Erythroblast (primary cell): Measurements from ENCODE around the gene ZFYVE21.

Source experiments
- DNase-seq, 2 experiments: peaks; one replicate each; lab custom pipeline; 2025; lab: John Stamatoyannopoulos, UW
- GATA1 ChIP-seq: IDR thresholded peaks from 2 replicates; pipeline ENCODE4 v1.6.1; 2011; ENCODE audit warnings: low read depth, mild to moderate bottlenecking, control low read depth, low read length, moderate library complexity
- POLR2A ChIP-seq: IDR thresholded peaks from 2 replicates; pipeline ENCODE4 v1.6.1; 2011; ENCODE audit warnings: mild to moderate bottlenecking, low read length

The ZFYVE21 gene

DNA sequence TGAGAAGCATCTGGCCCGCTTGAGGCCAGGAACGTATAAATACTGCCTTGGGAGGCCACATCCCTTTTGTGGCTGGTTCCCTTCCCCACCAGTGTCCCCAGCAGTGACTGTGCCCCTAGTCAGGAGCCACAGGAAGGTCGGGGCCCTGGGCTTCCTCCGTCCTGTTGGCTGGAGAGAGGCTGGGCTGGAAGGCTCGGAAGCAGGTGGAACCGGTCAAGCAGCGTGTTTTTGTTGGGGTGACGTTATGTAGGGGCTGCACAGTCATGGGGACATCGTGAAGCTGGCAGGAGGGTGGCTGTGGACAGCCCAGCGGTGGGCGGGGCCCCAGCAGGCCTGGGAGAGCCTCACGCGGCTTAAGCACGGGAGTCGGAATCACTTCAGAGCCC, 10.5 kb upstream of the ZFYVE21 start:
- TF ChIP-seq POLR2A (no peak), GATA1 (no peak)
- DNase-seq, result no peak

DNA sequence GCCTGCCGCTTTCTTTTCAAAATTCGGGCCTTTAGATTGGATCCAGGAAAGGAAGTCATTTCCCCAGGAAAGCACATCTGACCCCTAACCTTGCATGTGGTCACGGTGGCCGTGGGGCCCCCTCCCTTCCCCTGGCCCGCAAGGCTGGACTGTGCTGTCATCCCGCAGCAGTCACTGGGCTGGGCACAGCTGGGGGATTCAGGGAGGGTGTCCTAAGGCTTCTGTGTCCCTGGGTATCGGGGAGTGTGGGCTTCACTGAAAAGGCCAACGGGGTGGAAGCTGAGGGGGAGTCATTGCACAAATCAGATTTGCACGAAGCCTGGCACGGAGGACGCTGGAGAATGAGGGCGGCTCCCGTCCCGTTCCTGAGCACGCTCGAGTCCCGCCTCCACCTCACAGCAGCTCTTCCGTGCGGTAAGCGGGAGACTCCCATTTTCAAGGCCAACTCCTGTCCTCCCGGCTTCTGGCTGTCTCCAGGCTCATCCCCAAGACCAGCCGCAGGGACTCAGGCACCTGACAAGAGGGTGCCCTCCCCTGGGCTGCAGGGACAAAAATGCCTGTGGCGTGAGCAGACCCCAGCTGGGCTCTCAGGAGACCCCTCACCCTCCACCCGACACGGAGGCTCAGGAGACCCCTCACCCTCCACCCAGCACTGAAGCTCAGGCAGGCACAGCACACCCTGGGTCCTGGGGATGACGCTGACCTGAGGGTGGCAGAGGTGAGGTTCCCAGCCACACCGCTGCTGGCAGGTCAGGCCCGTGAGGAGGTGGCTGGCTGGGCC, 9.9 kb upstream of the ZFYVE21 start:
- no peak for DNase-seq

GRCh38 chr14:103706551-103707328, 8.9 kb upstream of the ZFYVE21 start:
- TF ChIP-seq GATA1 (no peak), POLR2A (no peak)
- no peak for DNase-seq

More for the DNA sequence above, 9.9 kb upstream of the ZFYVE21 start:
- TF ChIP-seq POLR2A (no peak), GATA1 (no peak)

DNA sequence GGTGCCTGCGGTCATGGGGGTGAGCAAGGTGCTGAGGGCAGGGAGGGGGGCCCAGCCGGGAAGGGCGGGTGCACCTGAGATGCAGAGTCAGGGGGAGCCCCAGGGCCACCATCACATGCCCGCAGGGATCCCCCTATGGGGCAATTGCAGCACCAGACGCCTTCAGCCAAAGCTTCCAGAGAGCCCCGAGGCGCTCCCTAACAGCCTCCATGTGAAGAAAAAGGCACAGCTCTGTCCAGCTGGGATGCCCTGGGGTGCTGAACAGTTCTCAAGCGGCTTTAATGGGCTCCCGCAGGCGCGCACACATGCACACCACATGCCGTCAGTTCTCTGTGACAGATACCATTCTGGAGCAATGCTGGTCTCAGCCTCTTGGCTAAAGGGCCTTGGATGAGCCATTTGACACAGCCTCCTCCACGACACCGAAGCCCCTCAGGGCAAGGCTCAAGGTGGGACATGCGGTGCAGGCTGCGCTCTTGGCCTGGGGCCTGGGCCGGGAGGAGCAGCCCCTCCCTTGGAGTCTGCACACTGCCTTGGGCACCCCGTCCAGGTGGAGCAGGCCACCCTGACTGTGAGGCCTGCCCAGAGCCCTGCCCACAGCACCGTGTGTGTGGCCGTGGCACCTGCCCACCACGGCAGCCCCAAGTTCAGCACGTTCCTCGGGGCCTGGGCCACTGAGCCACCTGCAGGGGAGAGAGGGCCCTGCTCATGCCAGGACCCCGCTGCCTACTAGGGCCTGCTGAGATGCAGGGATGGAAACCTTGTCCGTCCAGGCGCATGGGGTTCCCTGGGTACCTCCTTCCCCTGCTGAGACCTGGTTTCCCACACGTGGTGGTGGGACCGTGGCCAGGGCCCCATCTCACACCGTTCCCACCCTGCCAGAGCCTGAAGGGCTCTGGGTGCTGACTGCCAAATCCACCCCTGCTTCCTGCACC, 8.0 kb upstream of the ZFYVE21 start:
- DNase-seq, result no peak
- no peak for TF ChIP-seq GATA1
- no peak for TF ChIP-seq POLR2A

- TF ChIP-seq POLR2A (no peak), GATA1 (no peak)
- DNase-seq, result no peak
Measured at GRCh38 chr14:103708750-103709187, 6.8 kb upstream of the ZFYVE21 start.

GRCh38 chr14:103709814-103710213, 5.8 kb upstream of the ZFYVE21 start:
- no peak for TF ChIP-seq GATA1
- no peak for TF ChIP-seq POLR2A
- no peak for DNase-seq

DNA sequence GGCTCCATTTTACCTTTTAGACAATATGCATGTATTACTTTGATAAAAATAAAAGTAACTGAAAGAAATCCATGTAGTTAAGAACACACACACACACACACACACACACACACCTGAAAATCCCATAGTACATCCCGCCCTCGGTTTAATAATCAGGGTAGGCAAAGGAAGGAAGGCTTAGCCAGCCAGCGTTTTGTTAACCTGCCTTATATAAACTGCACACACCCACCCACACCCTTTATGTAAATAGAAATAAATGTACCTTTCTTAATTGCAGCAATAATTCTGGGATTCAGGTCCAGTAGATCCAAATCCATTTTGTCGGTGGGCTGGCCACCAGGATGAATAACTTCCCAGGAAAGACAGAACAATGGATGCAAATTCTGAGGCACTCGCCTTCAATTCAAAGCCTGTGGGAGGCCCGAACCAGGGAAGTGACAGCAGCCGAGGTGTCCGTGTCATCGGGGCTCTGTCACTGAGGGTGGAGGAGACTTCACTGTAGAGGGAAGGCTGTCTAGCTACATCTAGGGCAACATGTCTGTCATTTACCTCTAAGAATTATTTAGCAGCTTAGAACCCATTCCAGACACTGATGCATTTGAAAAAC, 4.7 kb upstream of the ZFYVE21 start:
- TF ChIP-seq GATA1 (no peak), POLR2A (no peak)
- DNase-seq, result no peak

DNA sequence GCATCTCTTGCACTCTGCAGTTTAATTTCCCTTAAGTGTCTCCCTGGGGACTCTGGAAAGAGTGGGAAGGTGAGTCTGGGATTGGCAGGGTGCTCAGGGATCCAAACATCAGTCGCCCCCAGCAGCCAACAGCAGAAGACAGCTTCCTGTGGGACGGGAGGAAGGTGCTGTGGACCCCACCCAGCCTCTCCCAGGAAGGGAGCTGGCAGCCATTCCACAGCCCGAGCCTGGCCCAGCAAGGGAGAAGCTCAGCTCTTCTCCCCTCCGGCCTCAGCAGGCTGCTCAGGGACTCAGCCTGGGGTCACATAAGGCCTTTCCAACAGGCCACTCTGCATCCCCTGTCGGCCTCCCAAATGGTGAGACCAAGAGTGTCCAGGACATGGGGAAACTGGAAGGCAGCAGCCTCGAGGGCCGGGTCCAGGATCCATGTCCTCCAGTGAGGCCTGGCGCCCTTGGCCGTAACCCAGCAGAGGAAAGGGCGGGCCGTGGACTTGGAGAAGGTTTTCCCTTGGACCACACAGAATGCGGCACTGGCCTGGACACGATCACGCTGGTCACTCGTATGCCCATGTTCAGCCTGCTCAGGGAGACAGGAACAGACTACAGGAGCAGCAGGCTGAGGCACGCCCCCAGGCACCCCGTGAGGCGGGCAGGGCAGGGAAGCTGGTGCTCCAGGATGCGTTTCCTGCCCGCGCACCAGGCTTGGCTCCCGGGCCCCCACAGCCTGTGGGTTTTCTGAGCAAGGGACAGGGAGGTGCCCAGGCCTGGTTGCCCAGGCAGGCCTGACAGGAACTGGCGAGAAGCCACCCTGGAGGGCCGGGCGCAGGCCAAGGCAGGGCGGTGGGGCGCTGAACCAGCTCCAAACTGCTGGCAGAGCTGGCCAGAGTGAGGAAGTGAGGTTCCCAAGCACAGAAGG, 3.8 kb upstream of the ZFYVE21 start:
- DNase-seq, result no peak
- TF ChIP-seq POLR2A (no peak), GATA1 (no peak)

GRCh38 chr14:103712633-103713247, 2.9 kb upstream of the ZFYVE21 start:
- TF ChIP-seq GATA1 (no peak), POLR2A (no peak)
- DNase-seq, result no peak

GRCh38 chr14:103713304-103714062, 2.1 kb upstream of the ZFYVE21 start:
- DNase-seq, result peak; percentile 43 to 52
- TF ChIP-seq GATA1, result no peak

DNA sequence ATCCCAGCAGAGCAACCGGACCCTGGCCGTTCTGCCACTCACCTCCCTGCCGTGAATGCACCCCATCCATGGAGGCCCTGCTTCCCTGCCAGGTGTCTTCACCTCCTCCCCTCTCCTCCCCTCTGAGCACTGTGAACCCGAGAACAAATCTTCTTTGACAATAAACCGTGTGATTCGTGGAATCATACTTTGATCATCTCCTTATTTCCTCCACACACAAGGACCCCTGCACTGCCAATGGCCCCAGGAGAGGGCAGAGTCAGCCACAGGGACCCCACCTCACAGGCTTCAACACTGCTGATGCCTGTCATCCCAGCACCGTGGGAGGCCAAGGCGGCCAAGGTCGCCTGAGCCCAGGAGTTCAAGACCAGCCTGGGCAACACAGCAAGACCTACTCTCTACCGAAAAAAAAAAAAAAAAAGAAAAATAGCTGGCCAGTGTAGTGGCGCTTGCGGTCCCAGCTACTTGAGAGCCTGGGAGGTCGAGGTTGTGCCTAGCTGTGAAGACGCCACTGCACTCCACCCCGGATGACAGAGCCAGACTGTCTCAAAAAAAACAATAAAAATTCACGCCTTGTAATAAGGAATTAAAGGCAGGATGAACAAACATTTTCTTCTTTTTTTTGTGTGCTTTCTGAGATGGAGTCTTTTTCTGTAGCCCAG, 1.4 kb upstream of the ZFYVE21 start:
- DNase-seq, result peak in 1 of 2 experiments; percentile 19
- TF ChIP-seq GATA1 (no peak), POLR2A (no peak)
